HL-60/S4 treated with phorbol 12-myristate 13-acetate at 8.2 ng/mL for 4 days and 3 days (cell line): ENCODE measurements around the gene PTPRM.

Experiments used
- in situ Hi-C: fragments of 300-500 bp; cut with MboI; formaldehyde crosslinking; loops from 2 replicates; pipeline ENCODE4 v1.15.0; 2022; ENCODE audit warnings: low sequenced_read_pairs

PTPRM gene

GRCh38 chr18:8400193-8400752, 833.2 kb downstream of the PTPRM start:
- in situ Hi-C loops = no loop called here

GRCh38 chr18:8400825-8401224, 833.7 kb downstream of the PTPRM start:
- in situ Hi-C loops = no loop called here

- in situ Hi-C loops = no loop called here
Measured at GRCh38 chr18:8401606-8402005, 834.5 kb downstream of the PTPRM start.

- in situ Hi-C loops = no loop called here
Measured at GRCh38 chr18:8402237-8402636, 835.1 kb downstream of the PTPRM start.

GRCh38 chr18:8403713-8404112, 836.6 kb downstream of the PTPRM start:
- in situ Hi-C loops = no loop called here

GRCh38 chr18:8406186-8406867, 839.2 kb downstream of the PTPRM start:
- in situ Hi-C loops = no loop called here

GRCh38 chr18:8406868-8407250, 839.7 kb downstream of the PTPRM start:
- in situ Hi-C loops = no loop called here

GRCh38 chr18:8409151-8409550, 842.0 kb downstream of the PTPRM start:
- in situ Hi-C loops = no loop called here

- in situ Hi-C loops = no loop called here
Measured at GRCh38 chr18:8411492-8411891, 844.4 kb downstream of the PTPRM start.

- in situ Hi-C loops = no loop called here
Measured at GRCh38 chr18:8412117-8412516, 845.0 kb downstream of the PTPRM start.

- in situ Hi-C loops = no loop called here
Measured at GRCh38 chr18:8413189-8413588, 846.1 kb downstream of the PTPRM start.

- in situ Hi-C loops = no loop called here
Measured at GRCh38 chr18:8413751-8414150, 846.6 kb downstream of the PTPRM start.

GRCh38 chr18:8416212-8417019, 849.3 kb downstream of the PTPRM start:
- in situ Hi-C loops = no loop called here

GRCh38 chr18:8422391-8422790, 855.3 kb downstream of the PTPRM start:
- in situ Hi-C loops = no loop called here

GRCh38 chr18:8423051-8423557, 856.0 kb downstream of the PTPRM start:
- in situ Hi-C loops = no loop called here

GRCh38 chr18:8424481-8424880, 857.4 kb downstream of the PTPRM start:
- in situ Hi-C loops = no loop called here

GRCh38 chr18:8424917-8425725, 858.0 kb downstream of the PTPRM start:
- in situ Hi-C loops = no loop called here

- in situ Hi-C loops = no loop called here
Measured at GRCh38 chr18:8426401-8426800, 859.3 kb downstream of the PTPRM start.

- in situ Hi-C loops = no loop called here
Measured at GRCh38 chr18:8427339-8427738, 860.2 kb downstream of the PTPRM start.

GRCh38 chr18:8428951-8429350, 861.8 kb downstream of the PTPRM start:
- in situ Hi-C loops = no loop called here

- in situ Hi-C loops = no loop called here
Measured at GRCh38 chr18:8431036-8431435, 863.9 kb downstream of the PTPRM start.
